HCT116 (cell line): ENCODE measurements around the gene SH3PXD2A.

ENCODE experiments used
- EZH2 ChIP-seq: fragments of 200-600 bp; sonication (generic); IDR thresholded peaks from 2 replicates; pipeline ENCODE4 v1.6.1; 2017; ENCODE audit warnings: antibody characterized with exemption, mixed run types
- EZH2phosphoT487 ChIP-seq: fragments of 200-600 bp; IDR thresholded peaks from 2 replicates; pipeline ENCODE4 v1.6.1; 2018; ENCODE audit warnings: antibody characterized with exemption, borderline replicate concordance
- POLR2A ChIP-seq: IDR thresholded peaks from 2 replicates; pipeline ENCODE4 v1.7.0; 2011; ENCODE audit warnings: borderline replicate concordance; ENCODE audit not compliant: insufficient read depth, insufficient read length; ENCODE audit errors: extremely low read depth
- POLR2AphosphoS5 ChIP-seq: IDR thresholded peaks from 2 replicates; pipeline ENCODE4 v1.6.1; 2011; ENCODE audit warnings: mild to moderate bottlenecking, low read depth, low read length, moderate library complexity
- SP1 ChIP-seq: IDR thresholded peaks from 2 replicates; pipeline ENCODE4 v1.6.1; 2012; ENCODE audit warnings: low read depth
- SRF ChIP-seq: IDR thresholded peaks from 2 replicates; pipeline ENCODE4 v1.6.1; 2012; ENCODE audit warnings: low read depth
- YY1 ChIP-seq: IDR thresholded peaks from 2 replicates; pipeline ENCODE4 v1.6.1; 2011; ENCODE audit warnings: low read length, low read depth, moderate library complexity, mild to moderate bottlenecking; ENCODE audit not compliant: insufficient replicate concordance; ENCODE audit errors: extremely low read depth
- TF ChIP-seq, protein P1 (sequence below), 3 experiments: fragments of 200-600 bp in 1 of 3; sonication (generic) in 1 of 3; IDR thresholded peaks in 2 of 3; conservative IDR thresholded peaks in 1 of 3; 2 replicates each; pipeline ENCODE4 v1.5.1; 2012 to 2017; ENCODE audit warnings: low read depth in 2 of 3, low read length in 2 of 3, antibody characterized with exemption in 1 of 3, borderline replicate concordance in 1 of 3, control low read depth in 1 of 3, mild to moderate bottlenecking in 1 of 3, mixed read lengths in 1 of 3, mixed run types in 1 of 3, moderate library complexity in 1 of 3; ENCODE audit not compliant: insufficient read depth in 1 of 3
- TF ChIP-seq, protein P2 (sequence below): IDR thresholded peaks from 2 replicates; pipeline ENCODE4 v1.6.1; 2012
- TF ChIP-seq, protein P3 (sequence below): IDR thresholded peaks from 2 replicates; pipeline ENCODE4 v1.6.1; 2011; ENCODE audit warnings: mild to moderate bottlenecking, low read length, moderate library complexity; ENCODE audit not compliant: insufficient replicate concordance; ENCODE audit errors: extremely low read depth

DNA sequence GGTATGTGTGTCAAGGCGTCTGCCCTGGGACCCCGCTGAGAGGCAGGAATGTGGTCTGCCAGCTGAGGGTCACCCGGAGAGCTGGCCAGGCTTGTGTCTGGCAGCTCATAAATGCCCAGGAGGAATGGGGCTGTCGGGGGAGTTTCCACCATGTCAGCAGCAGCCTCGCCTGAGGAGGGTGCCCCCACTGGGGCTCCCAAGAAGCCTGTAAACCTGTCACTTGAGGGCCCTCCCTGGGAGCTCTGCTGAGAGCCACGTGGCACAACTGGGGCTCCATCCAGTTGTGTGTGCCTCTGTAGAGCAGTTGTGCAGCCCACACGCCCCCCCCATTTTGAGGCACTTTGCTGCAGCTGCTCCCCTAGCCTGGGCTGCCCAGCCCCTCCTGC is 291.3 kb downstream of the SH3PXD2A start:
- TF ChIP-seq, protein P1, sequence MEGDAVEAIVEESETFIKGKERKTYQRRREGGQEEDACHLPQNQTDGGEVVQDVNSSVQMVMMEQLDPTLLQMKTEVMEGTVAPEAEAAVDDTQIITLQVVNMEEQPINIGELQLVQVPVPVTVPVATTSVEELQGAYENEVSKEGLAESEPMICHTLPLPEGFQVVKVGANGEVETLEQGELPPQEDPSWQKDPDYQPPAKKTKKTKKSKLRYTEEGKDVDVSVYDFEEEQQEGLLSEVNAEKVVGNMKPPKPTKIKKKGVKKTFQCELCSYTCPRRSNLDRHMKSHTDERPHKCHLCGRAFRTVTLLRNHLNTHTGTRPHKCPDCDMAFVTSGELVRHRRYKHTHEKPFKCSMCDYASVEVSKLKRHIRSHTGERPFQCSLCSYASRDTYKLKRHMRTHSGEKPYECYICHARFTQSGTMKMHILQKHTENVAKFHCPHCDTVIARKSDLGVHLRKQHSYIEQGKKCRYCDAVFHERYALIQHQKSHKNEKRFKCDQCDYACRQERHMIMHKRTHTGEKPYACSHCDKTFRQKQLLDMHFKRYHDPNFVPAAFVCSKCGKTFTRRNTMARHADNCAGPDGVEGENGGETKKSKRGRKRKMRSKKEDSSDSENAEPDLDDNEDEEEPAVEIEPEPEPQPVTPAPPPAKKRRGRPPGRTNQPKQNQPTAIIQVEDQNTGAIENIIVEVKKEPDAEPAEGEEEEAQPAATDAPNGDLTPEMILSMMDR (IDR thresholded peaks at IDR 0.05 in 2 of 3, conservative IDR thresholded peaks at IDR 0.05 in 1 of 3; ENCODE audit: borderline replicate concordance in 1 of 3, insufficient read depth in 1 of 3, low read depth in 2 of 3, low read length in 2 of 3): no peak
- TF ChIP-seq POLR2A (no peak), EZH2phosphoT487 (no peak), YY1 (no peak), SRF (no peak), EZH2 (no peak), POLR2AphosphoS5 (no peak), SP1 (no peak)
- TF ChIP-seq, protein P2, sequence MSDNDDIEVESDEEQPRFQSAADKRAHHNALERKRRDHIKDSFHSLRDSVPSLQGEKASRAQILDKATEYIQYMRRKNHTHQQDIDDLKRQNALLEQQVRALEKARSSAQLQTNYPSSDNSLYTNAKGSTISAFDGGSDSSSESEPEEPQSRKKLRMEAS: no peak
- TF ChIP-seq, protein P3, sequence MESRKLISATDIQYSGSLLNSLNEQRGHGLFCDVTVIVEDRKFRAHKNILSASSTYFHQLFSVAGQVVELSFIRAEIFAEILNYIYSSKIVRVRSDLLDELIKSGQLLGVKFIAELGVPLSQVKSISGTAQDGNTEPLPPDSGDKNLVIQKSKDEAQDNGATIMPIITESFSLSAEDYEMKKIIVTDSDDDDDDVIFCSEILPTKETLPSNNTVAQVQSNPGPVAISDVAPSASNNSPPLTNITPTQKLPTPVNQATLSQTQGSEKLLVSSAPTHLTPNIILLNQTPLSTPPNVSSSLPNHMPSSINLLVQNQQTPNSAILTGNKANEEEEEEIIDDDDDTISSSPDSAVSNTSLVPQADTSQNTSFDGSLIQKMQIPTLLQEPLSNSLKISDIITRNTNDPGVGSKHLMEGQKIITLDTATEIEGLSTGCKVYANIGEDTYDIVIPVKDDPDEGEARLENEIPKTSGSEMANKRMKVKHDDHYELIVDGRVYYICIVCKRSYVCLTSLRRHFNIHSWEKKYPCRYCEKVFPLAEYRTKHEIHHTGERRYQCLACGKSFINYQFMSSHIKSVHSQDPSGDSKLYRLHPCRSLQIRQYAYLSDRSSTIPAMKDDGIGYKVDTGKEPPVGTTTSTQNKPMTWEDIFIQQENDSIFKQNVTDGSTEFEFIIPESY: no peak
